ENCODE results near the gene CASZ1.

Gene CASZ1

DNA sequence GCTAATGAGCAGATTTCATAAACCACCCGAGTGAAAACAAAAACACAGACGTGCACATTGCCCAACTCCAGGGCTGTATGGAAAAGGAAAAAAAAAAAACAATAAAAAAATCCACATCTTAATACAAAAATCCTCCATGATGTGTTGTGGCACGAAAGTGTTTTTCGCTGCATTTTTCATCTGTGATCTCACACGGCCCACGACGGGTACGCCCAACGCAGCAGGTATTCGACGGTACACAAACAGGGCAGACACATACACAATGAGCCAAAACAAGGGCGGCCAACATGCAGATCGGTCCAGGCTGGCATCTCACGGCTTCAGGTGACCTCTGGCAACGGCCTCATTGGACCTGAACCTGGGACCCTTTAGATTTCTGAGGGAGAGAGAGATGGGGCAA, 31.1 kb downstream of the CASZ1 start:
- H3K36me3 ChIP-seq (ENCODE audit: control insufficient read depth, insufficient read depth, low read length): no peaks in the 10 kb centered on the region
- no peaks in the 10 kb centered on the region for H3K4me1 ChIP-seq (ENCODE audit: control insufficient read depth, insufficient read depth, low read length)
- H3K9ac ChIP-seq (ENCODE audit: low read depth, low read length): no peak overlapping the region
- H3K9me3 ChIP-seq (ENCODE audit: control insufficient read depth, insufficient read depth, low read length): no peaks in the 10 kb centered on the region
- no peaks in the 10 kb centered on the region for H3K27me3 ChIP-seq (ENCODE audit: control insufficient read depth, insufficient read depth, low read length)
- H3K4me3 ChIP-seq (ENCODE audit: low read depth, low read length): no peak overlapping the region

DNA sequence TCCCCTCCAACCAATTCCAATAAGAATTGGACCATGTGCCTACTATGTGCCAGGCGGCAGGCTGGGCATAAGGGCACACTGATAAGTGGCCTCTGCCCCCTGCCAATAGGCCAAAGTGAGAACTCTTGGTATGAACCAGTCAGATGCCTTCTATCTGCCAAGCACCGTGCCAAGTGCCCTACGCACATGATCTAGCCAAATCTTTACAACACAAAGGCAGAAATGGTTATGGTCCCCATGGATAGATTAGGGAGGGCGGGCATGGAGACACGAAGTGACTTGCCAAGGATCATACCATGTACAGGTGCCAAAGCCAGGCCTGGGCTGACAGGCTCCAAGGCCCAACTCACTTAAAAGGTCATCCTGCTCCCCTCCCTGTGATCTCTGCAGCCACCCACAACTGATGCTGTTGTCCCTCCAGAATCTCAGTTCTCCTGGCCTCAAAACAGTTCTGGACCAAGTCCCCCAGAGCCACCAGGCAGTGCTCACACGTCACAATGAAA, 32.1 kb downstream of the CASZ1 start:
- H3K36me3 ChIP-seq (ENCODE audit: control insufficient read depth, insufficient read depth, low read length): no peaks in the 10 kb centered on the region
- no peak overlapping the region for H3K4me3 ChIP-seq (ENCODE audit: low read depth, low read length)
- H3K9ac ChIP-seq (ENCODE audit: low read depth, low read length): no peak overlapping the region
- no peaks in the 10 kb centered on the region for H3K4me1 ChIP-seq (ENCODE audit: control insufficient read depth, insufficient read depth, low read length)
- no peaks in the 10 kb centered on the region for H3K9me3 ChIP-seq (ENCODE audit: control insufficient read depth, insufficient read depth, low read length)
- H3K27me3 ChIP-seq (ENCODE audit: control insufficient read depth, insufficient read depth, low read length): no peaks in the 10 kb centered on the region

DNA sequence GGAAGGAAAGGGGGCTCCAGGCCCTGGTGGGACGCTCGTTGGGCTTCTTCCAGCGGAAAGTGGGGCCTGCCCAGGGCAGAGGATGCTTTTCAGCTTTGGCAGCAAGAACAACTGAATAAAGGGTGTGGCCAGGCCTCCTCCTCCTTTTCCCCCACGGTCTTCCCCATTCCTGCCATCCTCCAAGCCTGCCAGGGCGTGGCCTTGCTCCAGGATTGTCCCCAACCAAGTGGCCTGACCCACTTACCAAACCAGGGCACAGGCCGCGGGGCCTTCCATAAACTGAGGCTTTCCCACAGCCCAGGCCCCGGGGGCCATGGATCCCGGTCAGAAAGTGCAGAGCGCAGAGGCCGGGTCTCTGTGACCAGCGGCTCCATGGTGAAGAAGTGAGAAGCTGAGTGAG, 33.6 kb downstream of the CASZ1 start:
- no peaks in the 10 kb centered on the region for H3K4me1 ChIP-seq (ENCODE audit: control insufficient read depth, insufficient read depth, low read length)
- H3K4me3 ChIP-seq (ENCODE audit: low read depth, low read length): no peak overlapping the region
- H3K9ac ChIP-seq (ENCODE audit: low read depth, low read length): no peak overlapping the region
- no peaks in the 10 kb centered on the region for H3K27me3 ChIP-seq (ENCODE audit: control insufficient read depth, insufficient read depth, low read length)
- H3K36me3 ChIP-seq (ENCODE audit: control insufficient read depth, insufficient read depth, low read length): no peaks in the 10 kb centered on the region
- H3K9me3 ChIP-seq (ENCODE audit: control insufficient read depth, insufficient read depth, low read length): no peaks in the 10 kb centered on the region

DNA sequence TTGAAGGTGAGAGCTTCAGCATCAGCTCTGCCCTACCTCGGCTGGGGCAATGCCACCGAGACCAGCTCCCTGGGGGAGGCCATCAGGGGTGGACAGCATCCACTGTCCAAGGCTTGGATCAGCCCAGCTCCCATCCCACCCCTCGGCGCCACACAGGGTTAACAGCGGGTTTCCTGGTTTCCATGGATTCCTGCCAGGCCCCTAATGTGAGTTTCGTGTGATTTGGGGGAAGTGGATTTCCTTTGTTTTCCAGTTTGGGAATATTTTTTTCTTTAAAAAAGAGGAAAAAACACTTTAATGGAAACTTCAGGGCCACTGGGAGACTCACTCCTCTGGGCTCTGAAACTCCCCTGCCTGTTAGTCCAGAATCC, 34.3 kb downstream of the CASZ1 start:
- no peak overlapping the region for H3K9ac ChIP-seq (ENCODE audit: low read depth, low read length)
- H3K9me3 ChIP-seq (ENCODE audit: control insufficient read depth, insufficient read depth, low read length): no peaks in the 10 kb centered on the region
- H3K36me3 ChIP-seq (ENCODE audit: control insufficient read depth, insufficient read depth, low read length): no peaks in the 10 kb centered on the region
- no peak overlapping the region for H3K4me3 ChIP-seq (ENCODE audit: low read depth, low read length)
- H3K4me1 ChIP-seq (ENCODE audit: control insufficient read depth, insufficient read depth, low read length): no peaks in the 10 kb centered on the region
- H3K27me3 ChIP-seq (ENCODE audit: control insufficient read depth, insufficient read depth, low read length): no peaks in the 10 kb centered on the region

DNA sequence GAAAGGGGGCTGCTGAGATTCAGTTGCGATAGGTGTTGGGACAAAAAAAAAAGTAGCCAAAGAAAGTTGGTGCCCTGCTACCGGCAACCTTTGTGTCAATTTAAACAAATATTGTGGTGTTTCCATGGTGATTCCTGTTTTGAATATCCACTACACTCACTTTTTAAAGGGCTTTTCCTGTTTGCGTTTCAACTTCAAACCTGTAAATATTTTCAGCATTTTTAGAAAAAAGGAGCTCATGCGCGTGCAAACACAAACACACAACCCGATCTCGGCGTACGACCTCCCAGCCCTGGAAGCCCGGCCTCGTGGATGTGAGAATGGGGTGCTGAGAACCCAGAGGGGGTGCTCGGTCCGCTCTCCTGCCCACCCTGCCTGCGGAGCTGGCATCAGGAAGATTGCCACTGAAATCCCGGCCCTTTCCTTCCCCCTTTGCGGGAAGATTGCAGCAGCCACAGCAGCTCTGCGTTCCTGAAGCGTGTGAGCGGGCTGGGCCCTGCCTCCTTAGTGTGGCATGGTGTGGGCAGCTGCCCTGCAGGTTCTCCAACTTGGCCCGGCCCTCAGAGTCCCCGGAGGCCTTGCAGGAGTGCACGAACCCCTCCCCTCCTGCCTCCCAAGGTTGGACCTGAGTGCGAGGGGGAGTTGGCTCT, 34.8 kb downstream of the CASZ1 start:
- Histone ChIP-seq H3K9ac (ENCODE audit: low read depth, low read length) (no peak overlapping the region), H3K4me3 (ENCODE audit: low read depth, low read length) (no peak overlapping the region), H3K36me3 (ENCODE audit: control insufficient read depth, insufficient read depth, low read length) (no peaks in the 10 kb centered on the region), H3K9me3 (ENCODE audit: control insufficient read depth, insufficient read depth, low read length) (no peaks in the 10 kb centered on the region), H3K27me3 (ENCODE audit: control insufficient read depth, insufficient read depth, low read length) (no peaks in the 10 kb centered on the region), H3K4me1 (ENCODE audit: control insufficient read depth, insufficient read depth, low read length) (no peaks in the 10 kb centered on the region)

DNA sequence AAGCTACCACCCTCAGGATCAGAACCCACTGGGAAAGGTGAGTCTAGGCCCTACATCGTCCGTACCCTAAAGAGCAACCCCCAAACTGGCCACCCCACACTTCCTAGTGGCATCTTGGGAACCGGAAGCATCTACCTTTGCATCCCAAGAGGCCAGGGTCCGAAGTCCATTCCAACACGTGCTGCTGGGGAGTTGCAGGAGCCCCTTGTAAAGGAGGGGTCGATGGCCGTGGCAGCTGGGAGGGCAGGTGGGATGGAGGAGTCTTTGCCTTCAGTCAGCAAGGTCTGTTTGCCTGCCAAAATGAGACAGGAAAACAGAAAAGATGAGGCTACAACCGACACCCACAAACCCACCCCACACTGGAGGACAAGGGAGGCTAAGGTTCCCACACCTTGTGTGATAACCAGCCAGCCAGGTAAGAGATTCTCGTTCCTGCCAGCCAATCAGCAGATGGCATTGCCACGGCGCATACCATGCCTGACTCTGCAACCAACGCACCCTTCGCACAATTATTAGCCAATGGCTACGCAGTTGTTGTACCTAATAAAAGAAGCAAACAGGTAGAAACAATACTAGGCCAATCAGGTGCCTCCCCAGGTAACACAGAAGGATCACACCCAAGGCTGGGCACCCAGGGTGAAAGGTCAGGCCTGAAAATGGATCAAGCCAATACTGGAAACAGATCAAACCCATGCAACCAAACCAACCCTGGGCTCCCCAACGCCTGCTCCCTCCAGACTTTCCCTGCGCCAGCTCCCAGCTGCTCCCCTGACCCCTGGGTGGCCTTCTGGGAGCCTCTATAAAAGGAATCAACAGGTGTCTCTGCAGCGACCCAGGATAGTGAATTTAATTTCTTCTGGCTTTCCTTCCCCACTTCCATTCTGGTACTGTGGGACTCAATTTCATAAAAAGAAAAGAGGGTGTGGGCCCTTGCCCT, 35.6 kb downstream of the CASZ1 start:
- Histone ChIP-seq H3K9me3 (ENCODE audit: control insufficient read depth, insufficient read depth, low read length) (no peaks in the 10 kb centered on the region), H3K9ac (ENCODE audit: low read depth, low read length) (no peak overlapping the region), H3K4me1 (ENCODE audit: control insufficient read depth, insufficient read depth, low read length) (no peaks in the 10 kb centered on the region), H3K4me3 (ENCODE audit: low read depth, low read length) (no peak overlapping the region), H3K27me3 (ENCODE audit: control insufficient read depth, insufficient read depth, low read length) (no peaks in the 10 kb centered on the region), H3K36me3 (ENCODE audit: control insufficient read depth, insufficient read depth, low read length) (no peaks in the 10 kb centered on the region)

DNA sequence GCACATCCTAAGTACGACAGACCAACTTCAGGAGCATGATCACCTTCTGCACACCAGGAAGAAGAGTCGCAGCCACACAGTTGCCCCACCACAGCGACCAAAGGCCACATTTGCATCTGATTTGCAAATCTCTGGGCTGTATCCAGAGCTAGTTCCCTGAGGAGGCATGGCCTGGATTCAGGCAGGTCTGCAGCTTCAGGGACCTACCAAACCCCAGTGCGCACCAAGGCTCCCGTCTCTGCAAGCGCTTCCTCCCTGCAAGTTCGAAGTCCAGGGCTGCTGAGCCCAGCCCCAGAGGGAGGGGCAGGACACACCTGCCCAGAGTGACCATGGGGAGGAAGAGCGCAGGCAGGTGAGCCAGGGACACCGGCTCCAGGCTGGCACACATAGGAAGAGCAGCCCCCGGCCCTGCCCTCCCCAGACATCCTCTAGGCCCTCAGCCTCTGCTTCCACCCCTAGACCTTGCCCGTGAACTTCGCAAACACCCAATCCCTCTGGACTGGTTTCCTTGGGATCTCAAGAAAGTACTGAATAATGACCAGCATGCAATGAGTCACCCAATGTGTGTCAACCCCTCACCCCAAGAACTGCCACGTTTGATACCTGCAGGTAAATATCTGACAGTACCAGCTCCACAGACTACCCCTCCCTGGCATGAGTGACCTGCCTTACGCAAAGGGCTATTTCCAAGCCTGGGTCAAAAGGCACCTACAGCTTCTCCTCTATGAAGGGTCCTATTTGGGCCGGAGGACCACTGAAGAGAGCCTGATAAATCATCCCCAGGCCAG, 36.8 kb downstream of the CASZ1 start:
- Histone ChIP-seq H3K4me3 (ENCODE audit: low read depth, low read length) (no peak overlapping the region), H3K27me3 (ENCODE audit: control insufficient read depth, insufficient read depth, low read length) (no peaks in the 10 kb centered on the region), H3K9ac (ENCODE audit: low read depth, low read length) (no peak overlapping the region), H3K9me3 (ENCODE audit: control insufficient read depth, insufficient read depth, low read length) (no peaks in the 10 kb centered on the region), H3K36me3 (ENCODE audit: control insufficient read depth, insufficient read depth, low read length) (no peaks in the 10 kb centered on the region), H3K4me1 (ENCODE audit: control insufficient read depth, insufficient read depth, low read length) (no peaks in the 10 kb centered on the region)

DNA sequence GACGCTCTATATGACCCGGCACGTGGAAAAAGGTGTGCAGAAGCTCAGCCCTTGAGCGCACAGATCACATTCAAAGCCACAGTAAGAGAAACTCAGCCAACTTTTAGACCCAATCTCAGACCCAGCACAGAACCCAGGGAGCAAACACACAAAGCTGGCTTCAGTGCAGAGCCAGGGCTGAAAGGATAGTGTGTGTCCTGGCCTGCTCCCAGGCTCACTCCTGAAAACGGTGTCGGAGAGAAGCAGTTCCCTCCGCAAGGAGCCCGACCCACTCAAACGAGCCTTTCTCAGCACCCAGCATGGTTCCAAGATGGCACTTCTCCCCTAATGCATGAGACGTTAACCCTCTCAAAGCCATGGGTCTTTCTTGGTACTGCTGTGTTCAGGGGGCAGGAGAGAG, 39.6 kb downstream of the CASZ1 start:
- Histone ChIP-seq H3K4me1 (ENCODE audit: control insufficient read depth, insufficient read depth, low read length) (no peaks in the 10 kb centered on the region), H3K4me3 (ENCODE audit: low read depth, low read length) (no peak overlapping the region), H3K27me3 (ENCODE audit: control insufficient read depth, insufficient read depth, low read length) (no peaks in the 10 kb centered on the region), H3K36me3 (ENCODE audit: control insufficient read depth, insufficient read depth, low read length) (no peaks in the 10 kb centered on the region), H3K9me3 (ENCODE audit: control insufficient read depth, insufficient read depth, low read length) (no peaks in the 10 kb centered on the region), H3K9ac (ENCODE audit: low read depth, low read length) (no peak overlapping the region)

DNA sequence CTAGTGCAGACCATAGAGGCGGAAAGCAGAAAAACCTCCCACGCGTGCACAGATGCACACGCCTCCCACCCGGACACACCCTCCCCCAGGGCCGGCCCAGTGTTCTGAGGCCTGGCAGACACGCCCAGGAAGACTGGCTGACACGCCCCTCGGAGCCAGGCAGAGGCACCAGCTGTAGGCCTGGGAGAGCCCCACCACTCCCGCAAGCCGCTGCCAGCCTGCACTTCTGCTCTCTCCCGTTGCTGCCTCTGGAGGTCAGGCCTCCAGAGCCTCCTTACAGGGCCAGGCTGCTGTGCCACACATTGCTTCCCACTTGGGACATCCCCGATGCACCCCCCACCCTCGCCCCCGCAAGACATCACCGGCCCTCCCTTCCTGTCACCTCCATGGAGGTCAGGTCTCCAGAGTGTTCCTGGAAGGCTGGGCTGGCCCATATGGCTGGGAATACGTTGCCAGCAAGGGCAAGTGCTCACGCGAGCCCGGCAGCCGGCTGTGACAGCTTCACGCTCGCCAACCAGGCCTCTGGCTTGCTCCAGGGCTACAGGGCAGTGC, 40.4 kb downstream of the CASZ1 start:
- Histone ChIP-seq H3K27me3 (ENCODE audit: control insufficient read depth, insufficient read depth, low read length) (no peaks in the 10 kb centered on the region), H3K36me3 (ENCODE audit: control insufficient read depth, insufficient read depth, low read length) (no peaks in the 10 kb centered on the region), H3K9me3 (ENCODE audit: control insufficient read depth, insufficient read depth, low read length) (no peaks in the 10 kb centered on the region), H3K9ac (ENCODE audit: low read depth, low read length) (no peak overlapping the region), H3K4me1 (ENCODE audit: control insufficient read depth, insufficient read depth, low read length) (no peaks in the 10 kb centered on the region), H3K4me3 (ENCODE audit: low read depth, low read length) (no peak overlapping the region)

DNA sequence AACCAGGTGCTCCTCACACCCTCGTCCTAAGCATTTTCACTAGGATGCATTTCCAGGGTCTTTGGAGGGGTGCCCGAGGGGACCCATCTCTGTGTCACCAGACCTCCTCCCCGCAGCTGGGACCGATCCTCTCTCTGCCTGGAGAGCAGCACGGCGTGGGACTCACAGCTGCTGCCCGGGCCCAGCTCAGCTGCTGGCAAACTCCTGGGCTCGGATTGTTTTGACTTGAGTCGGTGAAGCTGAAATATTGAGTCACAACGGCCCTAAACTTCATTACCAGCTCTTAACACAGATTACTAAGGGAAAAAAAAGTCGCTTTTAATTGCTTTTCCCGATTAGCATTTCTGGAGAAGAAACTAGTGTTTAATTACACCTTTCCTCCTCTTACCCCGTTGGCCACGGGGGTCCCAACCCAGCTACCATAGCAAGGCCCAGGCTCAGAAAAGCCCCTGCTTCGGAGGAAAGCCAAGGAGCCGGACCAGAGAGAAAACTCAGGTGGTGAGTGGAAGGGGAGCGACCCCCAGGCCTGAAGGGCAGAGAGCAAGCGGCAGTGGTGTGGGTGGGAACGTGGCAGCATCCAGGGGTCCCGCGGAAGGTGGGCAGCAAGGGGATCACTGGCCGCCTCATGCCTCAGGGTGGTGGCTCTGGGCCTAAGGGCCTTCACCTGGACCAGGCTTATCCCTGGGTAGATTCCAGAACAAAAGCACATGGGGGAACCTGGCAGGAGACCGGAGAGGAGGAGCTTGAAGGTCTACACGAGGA, 41.7 kb downstream of the CASZ1 start:
- H3K4me1 ChIP-seq (ENCODE audit: control insufficient read depth, insufficient read depth, low read length): no peaks in the 10 kb centered on the region
- H3K27me3 ChIP-seq (ENCODE audit: control insufficient read depth, insufficient read depth, low read length): no peaks in the 10 kb centered on the region
- no peaks in the 10 kb centered on the region for H3K36me3 ChIP-seq (ENCODE audit: control insufficient read depth, insufficient read depth, low read length)
- no peak overlapping the region for H3K9ac ChIP-seq (ENCODE audit: low read depth, low read length)
- no peaks in the 10 kb centered on the region for H3K9me3 ChIP-seq (ENCODE audit: control insufficient read depth, insufficient read depth, low read length)
- no peak overlapping the region for H3K4me3 ChIP-seq (ENCODE audit: low read depth, low read length)

DNA sequence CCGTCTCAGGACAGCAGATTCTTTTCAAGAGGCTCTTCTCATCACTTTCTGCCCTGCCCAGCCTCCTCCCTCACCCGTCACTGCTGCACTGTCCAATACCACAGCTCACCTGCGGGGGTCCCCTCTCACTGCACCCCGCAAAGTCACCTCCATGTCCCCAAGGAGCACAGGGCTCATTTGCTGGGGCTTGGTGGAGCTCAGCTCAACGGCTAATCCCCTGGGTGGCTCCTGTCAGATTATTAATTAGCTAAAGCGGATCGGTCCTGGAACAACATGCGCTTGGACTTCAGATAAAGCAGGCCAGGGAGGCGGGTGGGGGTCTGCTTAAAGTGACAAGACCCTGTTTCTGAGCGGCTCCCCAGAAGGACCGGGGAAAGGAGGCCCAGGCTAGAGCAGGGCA, 43.1 kb downstream of the CASZ1 start:
- Histone ChIP-seq H3K9ac (ENCODE audit: low read depth, low read length) (no peak overlapping the region), H3K4me3 (ENCODE audit: low read depth, low read length) (no peak overlapping the region), H3K36me3 (ENCODE audit: control insufficient read depth, insufficient read depth, low read length) (no peaks in the 10 kb centered on the region), H3K4me1 (ENCODE audit: control insufficient read depth, insufficient read depth, low read length) (no peaks in the 10 kb centered on the region), H3K27me3 (ENCODE audit: control insufficient read depth, insufficient read depth, low read length) (no peaks in the 10 kb centered on the region), H3K9me3 (ENCODE audit: control insufficient read depth, insufficient read depth, low read length) (no peaks in the 10 kb centered on the region)

Data from iPS-15b (cell line).